CD4-positive, alpha-beta T cell (primary cell): Measurements from ENCODE around the gene HPCAL1. TPM values are rescaled to one million over a fixed set of nuclear protein-coding genes. Genes with fewer than 3 reads are reported as not detected.

ENCODE experiments used
- ATAC-seq: fragments of 200-7000 bp; cut with Tn5 transposase; one replicate; pipeline ENCODE4 v1.10.0; 2022; ENCODE audit warnings: mild to moderate bottlenecking; ENCODE audit not compliant: poor library complexity
- CTCF ChIA-PET: fragments of 350-600 bp; sonication (Branson Sonifier 250); formaldehyde crosslinking; loops from one replicate; lab custom pipeline; 2021; ENCODE audit warnings: antibody characterized with exemption, inconsistent platforms; lab: Charles Lee
- POLR2A ChIA-PET: fragments of 350-600 bp; sonication (Branson Sonifier 250); formaldehyde crosslinking; loops from one replicate; lab custom pipeline; 2021; ENCODE audit warnings: antibody characterized with exemption, inconsistent platforms; lab: Charles Lee
- DNase-seq, 14 experiments: peaks; one replicate each; pipeline ENCODE4 v3.0.0-alpha.2; 2013 to 2020; ENCODE audit warnings: mixed read lengths in 2 of 14
- H3K27ac ChIP-seq, 2 donors: one replicate each; pipeline versions ENCODE4 v1.5.1 to v1.7.0; 2013; ENCODE audit warnings: low read length in 2 of 2, low read depth in 1 of 2, mild to moderate bottlenecking in 1 of 2
- H3K27me3 ChIP-seq, 2 experiments: 1 replicate in 1 of 2; 2 replicates in 1 of 2; pipeline versions ENCODE4 v1.6.1 to v1.7.0; 2013; ENCODE audit warnings: low read length in 2 of 2, control low read depth in 1 of 2, mild to moderate bottlenecking in 1 of 2, moderate library complexity in 1 of 2; ENCODE audit not compliant: insufficient read depth in 2 of 2, control insufficient read depth in 1 of 2
- H3K36me3 ChIP-seq: one replicate; pipeline ENCODE4 v1.6.1; 2013; ENCODE audit warnings: low read length, control low read depth; ENCODE audit not compliant: insufficient read depth
- H3K4me1 ChIP-seq: one replicate; pipeline ENCODE4 v1.6.1; 2013; ENCODE audit warnings: low read length, control low read depth; ENCODE audit not compliant: insufficient read depth
- H3K4me3 ChIP-seq: one replicate; pipeline ENCODE4 v1.5.1; 2013; ENCODE audit warnings: mild to moderate bottlenecking, low read length, moderate library complexity
- H3K9me3 ChIP-seq, 2 experiments: 1 replicate in 1 of 2; 2 replicates in 1 of 2; pipeline versions ENCODE4 v1.6.1 to v1.7.0; 2013; ENCODE audit warnings: low read length in 2 of 2, mild to moderate bottlenecking in 2 of 2, control low read depth in 1 of 2, moderate library complexity in 1 of 2; ENCODE audit not compliant: control insufficient read depth in 1 of 2, insufficient read depth in 1 of 2
- H3K27ac Mint-ChIP-seq: one replicate; pipeline ENCODE4 v1.8.0; 2020; ENCODE audit warnings: mixed read lengths
- H3K27me3 Mint-ChIP-seq: one replicate; pipeline ENCODE4 v1.8.0; 2021; ENCODE audit warnings: mixed read lengths
- H3K36me3 Mint-ChIP-seq: one replicate; pipeline ENCODE4 v1.8.0; 2021; ENCODE audit warnings: low read depth, mixed read lengths
- H3K4me1 Mint-ChIP-seq: one replicate; pipeline ENCODE4 v1.8.0; 2021; ENCODE audit warnings: low read depth, mixed read lengths
- H3K4me3 Mint-ChIP-seq: one replicate; pipeline ENCODE4 v1.8.0; 2020; ENCODE audit warnings: mild to moderate bottlenecking, mixed read lengths
- H3K9me3 Mint-ChIP-seq: one replicate; pipeline ENCODE4 v1.8.0; 2020; ENCODE audit warnings: mixed read lengths
- intact Hi-C, 2 experiments: fragments of 100-400 bp; cut with DNase I in 1 of 2; cut with micrococcal nuclease in 1 of 2; formaldehyde crosslinking; loops; one replicate each; pipeline versions ENCODE4 v1.15.1 to v1.9.0; 2023 to 2025; cut with DNase I, micrococcal nuclease
- total RNA-seq, 174 experiments: library from RNA in 2 of 174; stranded (reverse) in 2 of 174; gene quantifications; one replicate each; pipeline ENCODE4 v1.2.3 and lab custom pipeline; 2021 to 2026
- TF ChIP-seq, protein P1 (sequence below): fragments of 200-600 bp; IDR thresholded peaks from one replicate; pipeline ENCODE4 v1.8.0; 2022; ENCODE audit warnings: antibody characterized with exemption, mild to moderate bottlenecking

The HPCAL1 gene
- total RNA-seq, 2 experiments from 2014 or later = 24.9 to 27.9 TPM

DNA sequence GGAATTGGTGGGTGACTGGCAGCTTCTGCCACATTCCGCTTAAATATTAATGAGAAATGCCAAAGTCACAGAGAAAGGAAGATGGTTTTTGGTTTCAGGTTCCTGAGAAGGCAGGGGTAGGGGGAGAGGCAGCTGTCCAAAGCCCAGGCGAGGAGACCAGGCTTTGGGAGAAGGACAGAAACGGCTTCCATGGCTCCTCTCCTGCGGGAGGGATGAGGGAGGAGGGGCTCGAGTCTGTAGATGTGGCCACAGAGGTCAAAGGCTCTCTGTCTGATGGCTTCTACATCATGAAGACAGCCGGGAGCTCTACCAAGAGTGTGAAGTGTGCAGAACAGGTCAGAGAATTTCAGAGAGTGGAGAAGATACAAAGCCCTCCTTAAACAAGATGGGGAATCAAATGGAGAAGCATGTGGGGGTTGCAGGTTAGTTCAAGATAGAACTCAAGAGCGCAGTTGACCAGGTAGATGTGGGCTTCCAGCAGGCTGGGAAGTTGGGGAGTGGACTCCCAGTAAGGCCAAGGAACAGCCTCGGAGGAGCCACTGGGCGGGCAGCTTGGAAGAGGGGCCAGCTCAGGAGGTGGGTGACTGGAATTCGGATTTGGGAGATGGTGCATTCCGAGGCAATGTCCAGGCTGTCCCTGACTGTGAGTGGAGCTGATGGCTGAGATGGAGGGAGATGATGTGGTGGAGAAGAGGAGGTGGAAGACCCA is 23.8 kb upstream of the HPCAL1 start:
- Histone ChIP-seq H3K9me3 (no peaks in the 10 kb centered on the region), H3K36me3 (no peaks in the 10 kb centered on the region), H3K4me1 (peaks cover 24% of the 10 kb centered on the region), H3K27me3 (no peaks in the 10 kb centered on the region), H3K4me3 (no peak overlapping the region), H3K27ac (no peak overlapping the region)
- TF ChIP-seq, protein P1, sequence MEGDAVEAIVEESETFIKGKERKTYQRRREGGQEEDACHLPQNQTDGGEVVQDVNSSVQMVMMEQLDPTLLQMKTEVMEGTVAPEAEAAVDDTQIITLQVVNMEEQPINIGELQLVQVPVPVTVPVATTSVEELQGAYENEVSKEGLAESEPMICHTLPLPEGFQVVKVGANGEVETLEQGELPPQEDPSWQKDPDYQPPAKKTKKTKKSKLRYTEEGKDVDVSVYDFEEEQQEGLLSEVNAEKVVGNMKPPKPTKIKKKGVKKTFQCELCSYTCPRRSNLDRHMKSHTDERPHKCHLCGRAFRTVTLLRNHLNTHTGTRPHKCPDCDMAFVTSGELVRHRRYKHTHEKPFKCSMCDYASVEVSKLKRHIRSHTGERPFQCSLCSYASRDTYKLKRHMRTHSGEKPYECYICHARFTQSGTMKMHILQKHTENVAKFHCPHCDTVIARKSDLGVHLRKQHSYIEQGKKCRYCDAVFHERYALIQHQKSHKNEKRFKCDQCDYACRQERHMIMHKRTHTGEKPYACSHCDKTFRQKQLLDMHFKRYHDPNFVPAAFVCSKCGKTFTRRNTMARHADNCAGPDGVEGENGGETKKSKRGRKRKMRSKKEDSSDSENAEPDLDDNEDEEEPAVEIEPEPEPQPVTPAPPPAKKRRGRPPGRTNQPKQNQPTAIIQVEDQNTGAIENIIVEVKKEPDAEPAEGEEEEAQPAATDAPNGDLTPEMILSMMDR = no peak
- no peaks in the 10 kb centered on the region for H3K36me3 Mint-ChIP-seq
- no peak overlapping the region for H3K27ac Mint-ChIP-seq
- CTCF ChIA-PET = no interaction called here
- H3K9me3 Mint-ChIP-seq = no peaks in the 10 kb centered on the region
- DNase-seq (no peak), ATAC-seq (no peak)
- no peaks in the 10 kb centered on the region for H3K27me3 Mint-ChIP-seq
- H3K4me3 Mint-ChIP-seq = no peak overlapping the region
- POLR2A ChIA-PET = no interaction called here
- H3K4me1 Mint-ChIP-seq = peaks cover 6% of the 10 kb centered on the region
- intact Hi-C loops = no loop called here

DNA sequence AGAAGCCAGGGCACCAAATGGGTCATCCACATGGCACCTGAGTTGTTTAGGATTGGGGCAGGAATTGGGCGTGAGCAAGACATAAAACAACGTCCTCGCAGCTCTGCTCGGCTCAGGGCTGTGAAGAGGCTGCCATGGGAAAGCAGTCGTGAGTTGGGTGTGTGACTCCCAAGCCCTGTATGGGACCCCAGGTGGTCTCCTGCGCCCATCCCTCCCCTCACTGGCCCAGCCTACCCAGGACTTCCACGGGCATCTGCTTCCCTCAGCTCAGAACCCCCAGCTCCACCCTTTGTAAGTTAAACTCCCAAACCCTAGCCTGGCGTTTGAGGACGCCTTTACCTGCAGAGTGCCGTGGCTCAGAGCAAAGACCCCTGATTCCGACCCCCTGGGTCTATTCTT is 23.2 kb upstream of the HPCAL1 start:
- H3K36me3 ChIP-seq = no peaks in the 10 kb centered on the region
- no peak overlapping the region for H3K27ac ChIP-seq
- H3K27me3 Mint-ChIP-seq = no peaks in the 10 kb centered on the region
- H3K36me3 Mint-ChIP-seq = no peaks in the 10 kb centered on the region
- intact Hi-C loops = no loop called here
- POLR2A ChIA-PET = no interaction called here
- ATAC-seq = no peak
- H3K4me3 Mint-ChIP-seq = no peak overlapping the region
- H3K4me3 ChIP-seq = no peak overlapping the region
- H3K27ac Mint-ChIP-seq = no peak overlapping the region
- no peaks in the 10 kb centered on the region for H3K9me3 Mint-ChIP-seq
- H3K4me1 ChIP-seq = peaks cover 24% of the 10 kb centered on the region
- CTCF ChIA-PET = no interaction called here
- H3K27me3 ChIP-seq = no peaks in the 10 kb centered on the region
- peaks cover 6% of the 10 kb centered on the region for H3K4me1 Mint-ChIP-seq
- TF ChIP-seq, protein P1 = no peak
- DNase-seq = no peak
- H3K9me3 ChIP-seq = no peaks in the 10 kb centered on the region

DNA sequence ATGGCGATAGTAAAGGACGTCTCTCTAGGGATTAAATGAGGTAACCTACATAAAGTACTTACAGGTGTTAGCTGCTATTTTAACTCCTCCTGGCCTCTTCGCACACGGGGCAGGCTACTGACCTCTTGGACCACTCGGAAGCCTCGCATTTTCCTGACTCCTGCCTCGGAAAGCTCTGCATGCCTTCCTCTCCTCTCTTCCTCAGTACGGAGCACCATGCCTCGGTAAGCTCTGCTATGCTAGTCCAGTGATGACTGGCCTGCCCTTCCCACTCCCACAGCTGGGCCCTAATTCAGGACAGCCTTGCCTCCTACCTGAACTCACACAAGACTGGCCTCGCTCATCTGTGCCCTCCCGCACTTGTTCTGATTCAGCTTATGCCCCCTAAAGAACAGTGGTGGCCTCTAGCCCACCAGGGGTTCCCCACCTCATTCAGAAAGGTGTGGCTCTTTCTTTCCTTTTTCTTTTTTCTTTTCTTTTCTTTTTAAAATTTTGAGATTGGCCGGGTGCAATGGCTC is 22.7 kb upstream of the HPCAL1 start:
- POLR2A ChIA-PET = no interaction called here
- H3K27ac Mint-ChIP-seq = no peak overlapping the region
- H3K36me3 Mint-ChIP-seq = no peaks in the 10 kb centered on the region

More for the DNA sequence above, 22.7 kb upstream of the HPCAL1 start:
- H3K36me3 ChIP-seq = no peaks in the 10 kb centered on the region
- Mint-ChIP-seq H3K4me1 (peaks cover 6% of the 10 kb centered on the region), H3K4me3 (no peak overlapping the region), H3K27me3 (no peaks in the 10 kb centered on the region), H3K9me3 (no peaks in the 10 kb centered on the region)
- ATAC-seq = no peak
- DNase-seq = no peak
- no peaks in the 10 kb centered on the region for H3K27me3 ChIP-seq
- peaks cover 24% of the 10 kb centered on the region for H3K4me1 ChIP-seq
- H3K27ac ChIP-seq = no peak overlapping the region
- no peaks in the 10 kb centered on the region for H3K9me3 ChIP-seq
- intact Hi-C loops = no loop called here
- TF ChIP-seq, protein P1 = no peak
- CTCF ChIA-PET = interaction anchor here (0.6 kb wide), 1 partner anchor 156 kb away, joined by 4 read pairs; no protein-coding TSS in a partner anchor
- no peak overlapping the region for H3K4me3 ChIP-seq
